GM12878 (cell line): ENCODE results near the gene KCNJ3. TPM values are rescaled to one million over a fixed set of nuclear protein-coding genes. Genes with fewer than 3 reads are reported as not detected.

ENCODE experiments used
- ATAC-seq: fragments of 200-7000 bp; cut with Tn5 transposase; 3 replicates; pipeline ENCODE4 v1.9.1; 2020; ENCODE audit warnings: mild to moderate bottlenecking, moderate library complexity
- BruUV-seq: library from RNA; stranded (reverse); fragments of 400-500 nt; replicated peaks from 2 replicates; lab custom pipeline; 2021; lab: Mats Ljungman, UMichigan
- CTCF ChIA-PET: fragments of 300-600 bp; sonication (Branson Sonifier 250); formaldehyde crosslinking; extraction: SDS; loops from one replicate; lab custom pipeline; 2021; ENCODE audit warnings: inconsistent platforms; lab: Yijun Ruan, JAX
- POLR2A ChIA-PET: fragments of 350-600 bp; formaldehyde crosslinking; extraction: SDS; loops from one replicate; lab custom pipeline; 2021; ENCODE audit warnings: inconsistent platforms; lab: Charles Lee
- RAD21 ChIA-PET: fragments of 300-600 bp; sonication (Branson Sonifier 250); formaldehyde crosslinking; loops from one replicate; lab custom pipeline; 2023; ENCODE audit warnings: antibody characterized with exemption; ENCODE audit not compliant: unreplicated experiment; lab: Charles Lee
- SMC1A ChIA-PET: fragments of 300-600 bp; sonication (Branson Sonifier 250); formaldehyde crosslinking; loops from one replicate; lab custom pipeline; 2023; ENCODE audit not compliant: unreplicated experiment, uncharacterized antibody; lab: Charles Lee
- DNase-seq: peaks from one replicate; pipeline ENCODE4 v3.0.0-alpha.2; 2011; ENCODE audit warnings: low read depth, low spot score
- FAIRE-seq: peaks from 3 replicates; lab custom pipeline; 2011; peaks lifted over from hg19 to GRCh38; lab: Jason Lieb, UNC
- H2AFZ ChIP-seq: 2 replicates; pipeline ENCODE4 v1.6.0; 2011; ENCODE audit warnings: low read depth, low read length, control low read depth; ENCODE audit not compliant: control insufficient read depth
- H3K27ac ChIP-seq: 2 replicates; pipeline ENCODE4 v1.5.1; 2011; ENCODE audit warnings: control low read depth; ENCODE audit not compliant: control insufficient read depth, insufficient read depth
- H3K27me3 ChIP-seq, 2 experiments: replicated peaks in 1 of 2; 2 replicates each; pipeline versions ENCODE4 v1.6.0 to v1.6.1; 2011; ENCODE audit warnings: low read length in 1 of 2; ENCODE audit not compliant: control insufficient read depth in 2 of 2, insufficient read depth in 2 of 2
- H3K36me3 ChIP-seq, 2 experiments: 2 replicates each; pipeline ENCODE4 v1.5.1; 2011; ENCODE audit warnings: low read length in 1 of 2; ENCODE audit not compliant: control insufficient read depth in 2 of 2, insufficient read depth in 2 of 2
- H3K4me1 ChIP-seq: 2 replicates; pipeline ENCODE4 v1.6.1; 2011; ENCODE audit warnings: mild to moderate bottlenecking, low read length, moderate library complexity, mixed read lengths; ENCODE audit not compliant: control insufficient read depth, insufficient read depth
- H3K4me2 ChIP-seq: 2 replicates; pipeline ENCODE4 v1.6.0; 2011; ENCODE audit warnings: control low read depth; ENCODE audit not compliant: control insufficient read depth, insufficient read depth
- H3K4me3 ChIP-seq: fragments of 200-600 bp; sonication (generic); 2 replicates; pipeline ENCODE4 v1.5.1; 2016
- H3K79me2 ChIP-seq: 2 replicates; pipeline ENCODE4 v1.6.0; 2011; ENCODE audit warnings: low read length; ENCODE audit not compliant: control insufficient read depth, insufficient read depth
- H3K9ac ChIP-seq: 2 replicates; pipeline ENCODE4 v1.8.0; 2011; ENCODE audit warnings: low read length, control low read depth, mixed read lengths; ENCODE audit not compliant: control insufficient read depth, insufficient read depth
- H3K9me3 ChIP-seq: replicated peaks from 3 replicates; pipeline ENCODE4 v1.5.1; 2011; ENCODE audit warnings: mild to moderate bottlenecking, low read length; ENCODE audit not compliant: control insufficient read depth, insufficient read depth
- H4K20me1 ChIP-seq: 2 replicates; pipeline ENCODE4 v1.6.0; 2011; ENCODE audit not compliant: control insufficient read depth, insufficient read depth
- BCL11A ChIP-seq: IDR thresholded peaks from 2 replicates; pipeline ENCODE4 v1.6.1; 2011; ENCODE audit warnings: low read depth, low read length
- EP300 ChIP-seq, 2 experiments: fragments of 150-350 bp in 1 of 2; IDR thresholded peaks; 2 replicates each; pipeline ENCODE4 v1.6.1; 2011 to 2012; ENCODE audit warnings: low read depth in 2 of 2, low read length in 2 of 2, borderline replicate concordance in 1 of 2, improper control_type of control experiment in 1 of 2, inconsistent platforms in 1 of 2; ENCODE audit not compliant: control insufficient read depth in 1 of 2
- IKZF2 ChIP-seq, 2 experiments: fragments of 450-650 bp; IDR thresholded peaks; 2 replicates each; pipeline ENCODE4 v1.6.1; 2017; ENCODE audit warnings: mild to moderate bottlenecking in 2 of 2, moderate library complexity in 2 of 2
- NRF1 ChIP-seq: conservative IDR thresholded peaks from 2 replicates; pipeline ENCODE4 v1.6.1; 2011; ENCODE audit warnings: mild to moderate bottlenecking, low read depth, low read length, improper control_type of control experiment
- PAX8 ChIP-seq: fragments of 450-650 bp; IDR thresholded peaks from 2 replicates; pipeline ENCODE4 v1.6.1; 2017; ENCODE audit warnings: mild to moderate bottlenecking, moderate library complexity
- POU2F2 ChIP-seq: IDR thresholded peaks from 3 replicates; pipeline ENCODE4 v1.6.1; 2011; ENCODE audit warnings: low read depth, mild to moderate bottlenecking, low read length, borderline replicate concordance
- RCOR1 ChIP-seq: conservative IDR thresholded peaks from 2 replicates; pipeline ENCODE4 v1.6.1; 2012; ENCODE audit warnings: low read depth, low read length, improper control_type of control experiment
- RELA ChIP-seq: fragments of 450-650 bp; IDR thresholded peaks from 2 replicates; pipeline ENCODE4 v1.8.0; 2014; ENCODE audit warnings: borderline replicate concordance; ENCODE audit not compliant: partially characterized antibody
- SPI1 ChIP-seq: IDR thresholded peaks from 2 replicates; pipeline ENCODE4 v1.6.1; 2011; ENCODE audit warnings: low read depth, mild to moderate bottlenecking, low read length, moderate library complexity, borderline replicate concordance; ENCODE audit not compliant: insufficient read depth
- SRF ChIP-seq, 2 experiments: IDR thresholded peaks; 2 replicates each; pipeline ENCODE4 v1.6.1; 2011; ENCODE audit warnings: low read depth in 2 of 2, low read length in 2 of 2, mild to moderate bottlenecking in 1 of 2, moderate library complexity in 1 of 2
- SUZ12 ChIP-seq: fragments of 200-600 bp; sonication (generic); IDR thresholded peaks from one replicate; pipeline ENCODE4 v1.6.1; 2018; ENCODE audit warnings: antibody characterized with exemption, mild to moderate bottlenecking; ENCODE audit not compliant: unreplicated experiment
- TCF12 ChIP-seq: IDR thresholded peaks from 2 replicates; pipeline ENCODE4 v1.6.1; 2011; ENCODE audit warnings: low read depth, mild to moderate bottlenecking, low read length
- YBX1 ChIP-seq: fragments of 450-650 bp; IDR thresholded peaks from 2 replicates; pipeline ENCODE4 v1.6.1; 2016; ENCODE audit warnings: antibody characterized with exemption
- ZNF217 ChIP-seq: fragments of 450-650 bp; IDR thresholded peaks from 2 replicates; pipeline ENCODE4 v1.6.1; 2017; ENCODE audit warnings: antibody characterized with exemption, mild to moderate bottlenecking
- ZZZ3 ChIP-seq: IDR thresholded peaks from 2 replicates; pipeline ENCODE4 v1.6.1; 2011; ENCODE audit warnings: low read depth; ENCODE audit not compliant: control insufficient read depth, insufficient read length
- WGBS: methylation state at CpG from one replicate; pipeline ENCODE4 v1.1.6; 2016; ENCODE audit warnings: low lambda C conversion rate; ENCODE audit not compliant: insufficient replicate concordance, insufficient coverage; ENCODE audit errors: missing lambda C conversion rate; 5-methylcytosine and 5-hydroxymethylcytosine counted together
- in situ Hi-C: fragments of 300-500 bp; cut with MboI; formaldehyde crosslinking; loops from 9 replicates; pipeline ENCODE4 v1.14.3; 2018; ENCODE audit warnings: mixed read lengths
- intact Hi-C: fragments of 100-400 bp; cut with micrococcal nuclease; formaldehyde crosslinking; loops from one replicate; pipeline ENCODE4 v1.14.2; 2022; ENCODE audit not compliant: unreplicated experiment
- polyA plus RNA-seq, 11 experiments: library from polyadenylated mRNA; depleted of rRNA in 4 of 11; unstranded in 6 of 11; stranded (reverse) in 5 of 11; fragments of >200 nt; fragmentation: Nextera tagmentation in 4 of 11; fragmentation: Illumina TruSeq in 1 of 11; extraction: Ambion mirVana in 4 of 11; extraction: Trizol in 1 of 11; gene quantifications; 1 replicate in 1 of 11; 2 replicates in 10 of 11; pipeline versions ENCODE4 v1.2.1 to v1.2.3, GENCODE V29; 2011 to 2016; ENCODE audit warnings: inconsistent platforms in 2 of 11, missing spikeins in 2 of 11, low read depth in 1 of 11
- total RNA-seq, 4 experiments: library from RNA; depleted of rRNA in 3 of 4; stranded (reverse); fragments of >200 nt in 3 of 4; fragmentation: Illumina TruSeq in 1 of 4; extraction: Trizol in 1 of 4; gene quantifications; 2 replicates each; pipeline versions ENCODE4 v1.2.1 to v1.2.3, GENCODE V29; 2013 to 2021
- TF ChIP-seq, protein P1 (sequence below): fragments of 450-650 bp; IDR thresholded peaks from 2 replicates; pipeline ENCODE4 v1.6.1; 2017; ENCODE audit warnings: mild to moderate bottlenecking, moderate library complexity
- TF ChIP-seq, protein P2 (sequence below): fragments of 450-650 bp; IDR thresholded peaks from 2 replicates; pipeline ENCODE4 v1.6.1; 2018; ENCODE audit warnings: mild to moderate bottlenecking, low read depth, moderate library complexity; ENCODE audit not compliant: partially characterized antibody
- TF ChIP-seq, protein P3 (sequence below): IDR thresholded peaks from 2 replicates; pipeline ENCODE4 v1.6.1; 2011; ENCODE audit warnings: borderline replicate concordance, low read depth, mild to moderate bottlenecking, moderate library complexity, low read length; ENCODE audit not compliant: insufficient read depth, poor library complexity, severe bottlenecking

Gene KCNJ3
- total and polyA plus RNA-seq, 10 of the 15 experiments (the other 5 are each of a cell fraction or from before 2014, with no cell fraction given) = 0.01 to 1.1 (median 0.04) TPM; not detected in 6

DNA sequence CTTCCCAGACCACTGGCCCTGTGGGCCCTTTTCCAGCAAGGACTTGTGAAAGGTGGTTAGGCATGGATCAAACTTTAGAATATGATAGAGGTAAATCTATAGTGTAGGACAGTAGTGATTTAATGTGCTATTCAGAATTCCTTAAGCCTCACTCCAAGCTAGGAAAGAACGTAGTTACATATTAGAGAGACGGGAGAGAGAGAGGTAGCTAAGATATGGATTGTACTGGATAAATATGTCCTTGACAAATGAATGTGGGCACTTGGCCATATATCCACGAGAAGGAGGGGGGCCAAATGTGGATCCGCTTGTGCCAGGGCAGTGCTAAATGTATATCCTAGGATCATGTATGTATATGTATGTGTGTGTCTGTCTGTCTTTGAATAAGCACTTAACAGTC is 6.5 kb downstream of the KCNJ3 start:
- FAIRE-seq (no peak), DNase-seq (no peak), ATAC-seq (no peak)
- no peaks in the 10 kb centered on the region for H3K4me1 ChIP-seq
- RAD21 ChIA-PET = no interaction called here
- WGBS = 40% methylated on average over 4 of the region's 4 CpGs
- no peaks in the 10 kb centered on the region for H3K36me3 ChIP-seq
- BruUV-seq = no TSS peak
- CTCF ChIA-PET = no interaction called here
- peaks cover 0 to 2% of the 10 kb centered on the region in 2 experiments; a peak in 1 of 4 replicates for H3K27me3 ChIP-seq
- no peaks in the 10 kb centered on the region for H4K20me1 ChIP-seq
- SMC1A ChIA-PET = no interaction called here
- intact Hi-C loops = no loop called here
- no peak overlapping the region for H2AFZ ChIP-seq
- no peak overlapping the region for H3K9ac ChIP-seq
- no peak overlapping the region for H3K4me2 ChIP-seq
- TF ChIP-seq ZNF217 = no peak
- TF ChIP-seq NRF1 = no peak
- TF ChIP-seq PAX8 = no peak
- TF ChIP-seq ZZZ3 = no peak
- TF ChIP-seq RCOR1 = no peak
- TF ChIP-seq RELA = no peak
- no peak for TF ChIP-seq SUZ12
- TF ChIP-seq TCF12 = no peak
- TF ChIP-seq SRF (IDR thresholded peaks at IDR 0.05; ENCODE audit: low read depth in 2 of 2, low read length in 2 of 2) = no peak
- TF ChIP-seq BCL11A = no peak
- TF ChIP-seq SPI1 = no peak
- TF ChIP-seq, protein P1, sequence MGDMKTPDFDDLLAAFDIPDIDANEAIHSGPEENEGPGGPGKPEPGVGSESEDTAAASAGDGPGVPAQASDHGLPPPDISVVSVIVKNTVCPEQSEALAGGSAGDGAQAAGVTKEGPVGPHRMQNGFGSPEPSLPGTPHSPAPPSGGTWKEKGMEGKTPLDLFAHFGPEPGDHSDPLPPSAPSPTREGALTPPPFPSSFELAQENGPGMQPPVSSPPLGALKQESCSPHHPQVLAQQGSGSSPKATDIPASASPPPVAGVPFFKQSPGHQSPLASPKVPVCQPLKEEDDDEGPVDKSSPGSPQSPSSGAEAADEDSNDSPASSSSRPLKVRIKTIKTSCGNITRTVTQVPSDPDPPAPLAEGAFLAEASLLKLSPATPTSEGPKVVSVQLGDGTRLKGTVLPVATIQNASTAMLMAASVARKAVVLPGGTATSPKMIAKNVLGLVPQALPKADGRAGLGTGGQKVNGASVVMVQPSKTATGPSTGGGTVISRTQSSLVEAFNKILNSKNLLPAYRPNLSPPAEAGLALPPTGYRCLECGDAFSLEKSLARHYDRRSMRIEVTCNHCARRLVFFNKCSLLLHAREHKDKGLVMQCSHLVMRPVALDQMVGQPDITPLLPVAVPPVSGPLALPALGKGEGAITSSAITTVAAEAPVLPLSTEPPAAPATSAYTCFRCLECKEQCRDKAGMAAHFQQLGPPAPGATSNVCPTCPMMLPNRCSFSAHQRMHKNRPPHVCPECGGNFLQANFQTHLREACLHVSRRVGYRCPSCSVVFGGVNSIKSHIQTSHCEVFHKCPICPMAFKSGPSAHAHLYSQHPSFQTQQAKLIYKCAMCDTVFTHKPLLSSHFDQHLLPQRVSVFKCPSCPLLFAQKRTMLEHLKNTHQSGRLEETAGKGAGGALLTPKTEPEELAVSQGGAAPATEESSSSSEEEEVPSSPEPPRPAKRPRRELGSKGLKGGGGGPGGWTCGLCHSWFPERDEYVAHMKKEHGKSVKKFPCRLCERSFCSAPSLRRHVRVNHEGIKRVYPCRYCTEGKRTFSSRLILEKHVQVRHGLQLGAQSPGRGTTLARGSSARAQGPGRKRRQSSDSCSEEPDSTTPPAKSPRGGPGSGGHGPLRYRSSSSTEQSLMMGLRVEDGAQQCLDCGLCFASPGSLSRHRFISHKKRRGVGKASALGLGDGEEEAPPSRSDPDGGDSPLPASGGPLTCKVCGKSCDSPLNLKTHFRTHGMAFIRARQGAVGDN = no peak
- TF ChIP-seq YBX1 = no peak
- no peak for TF ChIP-seq IKZF2 (IDR thresholded peaks at IDR 0.05)
- no peak for TF ChIP-seq POU2F2
- TF ChIP-seq, protein P2, sequence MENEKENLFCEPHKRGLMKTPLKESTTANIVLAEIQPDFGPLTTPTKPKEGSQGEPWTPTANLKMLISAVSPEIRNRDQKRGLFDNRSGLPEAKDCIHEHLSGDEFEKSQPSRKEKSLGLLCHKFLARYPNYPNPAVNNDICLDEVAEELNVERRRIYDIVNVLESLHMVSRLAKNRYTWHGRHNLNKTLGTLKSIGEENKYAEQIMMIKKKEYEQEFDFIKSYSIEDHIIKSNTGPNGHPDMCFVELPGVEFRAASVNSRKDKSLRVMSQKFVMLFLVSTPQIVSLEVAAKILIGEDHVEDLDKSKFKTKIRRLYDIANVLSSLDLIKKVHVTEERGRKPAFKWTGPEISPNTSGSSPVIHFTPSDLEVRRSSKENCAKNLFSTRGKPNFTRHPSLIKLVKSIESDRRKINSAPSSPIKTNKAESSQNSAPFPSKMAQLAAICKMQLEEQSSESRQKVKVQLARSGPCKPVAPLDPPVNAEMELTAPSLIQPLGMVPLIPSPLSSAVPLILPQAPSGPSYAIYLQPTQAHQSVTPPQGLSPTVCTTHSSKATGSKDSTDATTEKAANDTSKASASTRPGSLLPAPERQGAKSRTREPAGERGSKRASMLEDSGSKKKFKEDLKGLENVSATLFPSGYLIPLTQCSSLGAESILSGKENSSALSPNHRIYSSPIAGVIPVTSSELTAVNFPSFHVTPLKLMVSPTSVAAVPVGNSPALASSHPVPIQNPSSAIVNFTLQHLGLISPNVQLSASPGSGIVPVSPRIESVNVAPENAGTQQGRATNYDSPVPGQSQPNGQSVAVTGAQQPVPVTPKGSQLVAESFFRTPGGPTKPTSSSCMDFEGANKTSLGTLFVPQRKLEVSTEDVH = no peak
- TF ChIP-seq, protein P3, sequence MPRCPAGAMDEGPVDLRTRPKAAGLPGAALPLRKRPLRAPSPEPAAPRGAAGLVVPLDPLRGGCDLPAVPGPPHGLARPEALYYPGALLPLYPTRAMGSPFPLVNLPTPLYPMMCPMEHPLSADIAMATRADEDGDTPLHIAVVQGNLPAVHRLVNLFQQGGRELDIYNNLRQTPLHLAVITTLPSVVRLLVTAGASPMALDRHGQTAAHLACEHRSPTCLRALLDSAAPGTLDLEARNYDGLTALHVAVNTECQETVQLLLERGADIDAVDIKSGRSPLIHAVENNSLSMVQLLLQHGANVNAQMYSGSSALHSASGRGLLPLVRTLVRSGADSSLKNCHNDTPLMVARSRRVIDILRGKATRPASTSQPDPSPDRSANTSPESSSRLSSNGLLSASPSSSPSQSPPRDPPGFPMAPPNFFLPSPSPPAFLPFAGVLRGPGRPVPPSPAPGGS = no peak
- TF ChIP-seq EP300 (IDR thresholded peaks at IDR 0.05; ENCODE audit: borderline replicate concordance in 1 of 2, control insufficient read depth in 1 of 2, low read depth in 2 of 2, low read length in 2 of 2) = no peak
- TF ChIP-seq, all 136 proteins: peak for 0
- no peaks in the 10 kb centered on the region for H3K79me2 ChIP-seq
- H3K27ac ChIP-seq = no peak overlapping the region
- in situ Hi-C loops = no loop called here
- no peaks in the 10 kb centered on the region for H3K9me3 ChIP-seq
- POLR2A ChIA-PET = no interaction called here
- no peak overlapping the region for H3K4me3 ChIP-seq
